ENCODE data around the gene PHF13. TPM values are rescaled to one million over a fixed set of nuclear protein-coding genes. Genes with fewer than 3 reads are reported as not detected.

The PHF13 gene
- 25.8 TPM for polyA plus RNA-seq (2013, experiment 1 of 2; ENCODE audit: insufficient read length)
- polyA plus RNA-seq (2013, experiment 2 of 2; ENCODE audit: insufficient read length), result 19.7 TPM

- peak; percentile 99 for DNase-seq
Measured at GRCh38 chr1:6613361-6614018, at the start of gene PHF13. TSS of gene PHF13 (plus strand) at chr1:6613731. CDS start at chr1:6614067, 336 bp downstream.

- no peak for DNase-seq
Measured at GRCh38 chr1:6569033-6569432, 44.5 kb upstream of the PHF13 start.

GRCh38 chr1:6570100-6570499 is 43.4 kb upstream of the PHF13 start:
- no peak for DNase-seq

GRCh38 chr1:6570987-6571386 is 42.5 kb upstream of the PHF13 start:
- no peak for DNase-seq

GRCh38 chr1:6572653-6573383 is 40.7 kb upstream of the PHF13 start:
- DNase-seq, result no peak

- no peak for DNase-seq
Measured at GRCh38 chr1:6574025-6574620, 39.4 kb upstream of the PHF13 start.

- no peak for DNase-seq
Measured at GRCh38 chr1:6574818-6575217, 38.7 kb upstream of the PHF13 start.

- peak; percentile 26 for DNase-seq
Measured at GRCh38 chr1:6577831-6578525, 35.6 kb upstream of the PHF13 start.

GRCh38 chr1:6578624-6579373 is 34.7 kb upstream of the PHF13 start:
- no peak for DNase-seq

GRCh38 chr1:6579374-6580118 is 34.0 kb upstream of the PHF13 start, which contains the start of gene ZBTB48:
TSS of gene ZBTB48 (plus strand) at chr1:6579994. CDS start at chr1:6580610, 616 bp downstream.
- DNase-seq, result peak; percentile 97

GRCh38 chr1:6580119-6580592 is 33.4 kb upstream of the PHF13 start:
- no peak for DNase-seq

GRCh38 chr1:6580593-6581409 is 32.7 kb upstream of the PHF13 start:
- DNase-seq, result peak; percentile 40

- DNase-seq, result no peak
Measured at GRCh38 chr1:6581561-6582305, 31.8 kb upstream of the PHF13 start.

- DNase-seq, result no peak
Measured at GRCh38 chr1:6582370-6582769, 31.2 kb upstream of the PHF13 start.

- DNase-seq, result no peak
Measured at GRCh38 chr1:6584126-6585080, 29.1 kb upstream of the PHF13 start.

GRCh38 chr1:6585081-6585722 is 28.3 kb upstream of the PHF13 start:
- no peak for DNase-seq

GRCh38 chr1:6585841-6586240 is 27.7 kb upstream of the PHF13 start:
- DNase-seq, result no peak

GRCh38 chr1:6586404-6586816 is 27.1 kb upstream of the PHF13 start:
- DNase-seq, result no peak
